ENCODE measurements around the gene MCL1.

MCL1 gene

GRCh38 chr1:150544204-150544603 lies 35.2 kb downstream of the MCL1 start:
- no peak overlapping the region for H4K8ac ChIP-seq (ENCODE audit: low read depth, low read length)
- peaks cover 0 to 7% (median 0%) of the 10 kb centered on the region in 3 experiments for H3K27me3 ChIP-seq (ENCODE audit: control insufficient read depth in 3 of 3, insufficient read depth in 3 of 3, low read depth in 1 of 3, low read length in 3 of 3)
- H3K27ac ChIP-seq (replicated peaks; ENCODE audit: low read length): no peak overlapping the region
- DNase-seq (ENCODE audit: low spot score): no peak
- H3K4me3 ChIP-seq (ENCODE audit: low read length in 2 of 2): no peak overlapping the region
- no peak overlapping the region for H2AFZ ChIP-seq (ENCODE audit: low read length)
- no peak overlapping the region for H2BK5ac ChIP-seq (ENCODE audit: low read length)
- no peaks in the 10 kb centered on the region for H3K36me3 ChIP-seq (replicated peaks in 1 of 2; ENCODE audit: control insufficient read depth in 2 of 2, insufficient read depth in 2 of 2, low read length in 2 of 2)
- peaks cover 5 to 7% of the 10 kb centered on the region in 2 donors for H3K4me1 ChIP-seq (ENCODE audit: control insufficient read depth in 2 of 2, insufficient read depth in 1 of 2, low read depth in 1 of 2, low read length in 2 of 2)
- no peak overlapping the region for H2BK12ac ChIP-seq (ENCODE audit: low read length)
- no peak overlapping the region for H4K91ac ChIP-seq (ENCODE audit: low read depth, low read length, poor library complexity)
- H3K18ac ChIP-seq (ENCODE audit: low read length): no peak overlapping the region
- no peak overlapping the region for H3K23ac ChIP-seq (ENCODE audit: low read depth, low read length, poor library complexity)
- H2AK5ac ChIP-seq (ENCODE audit: low read depth, low read length): no peak overlapping the region
- no peaks in the 10 kb centered on the region for H3K79me1 ChIP-seq (ENCODE audit: low read depth, low read length)
- no peaks in the 10 kb centered on the region for H3K9me3 ChIP-seq (replicated peaks in 1 of 2; ENCODE audit: control insufficient read depth in 2 of 2, insufficient read depth in 1 of 2, low read depth in 1 of 2, low read length in 2 of 2)
- H2BK15ac ChIP-seq (ENCODE audit: low read length): no peak overlapping the region
- no peak overlapping the region for H3K4ac ChIP-seq (ENCODE audit: low read length)
- no peak overlapping the region for H3K4me2 ChIP-seq (ENCODE audit: insufficient read depth, low read length, poor library complexity, severe bottlenecking)
- no CpG with 5 or more reads among the region's 3 CpGs for WGBS, 2 donors (ENCODE audit: extremely low coverage in 2 of 2, insufficient read length in 2 of 2, insufficient replicate concordance in 1 of 2)
- H3K14ac ChIP-seq (ENCODE audit: low read length): no peak overlapping the region
- H2BK120ac ChIP-seq (ENCODE audit: low read depth, low read length): no peak overlapping the region
- no peak overlapping the region for H3K9ac ChIP-seq (ENCODE audit: low read depth, low read length, poor library complexity)

- Histone ChIP-seq H3K4ac (ENCODE audit: low read length) (no peak overlapping the region), H3K9ac (ENCODE audit: low read depth, low read length, poor library complexity) (no peak overlapping the region), H4K8ac (ENCODE audit: low read depth, low read length) (no peak overlapping the region), H3K18ac (ENCODE audit: low read length) (peak overlapping the region; percentile 52), H3K9me3 (replicated peaks in 1 of 2; ENCODE audit: control insufficient read depth in 2 of 2, insufficient read depth in 1 of 2, low read depth in 1 of 2, low read length in 2 of 2) (no peaks in the 10 kb centered on the region), H3K27me3 (ENCODE audit: control insufficient read depth in 3 of 3, insufficient read depth in 3 of 3, low read depth in 1 of 3, low read length in 3 of 3) (peaks cover 0 to 4% (median 0%) of the 10 kb centered on the region in 3 experiments), H2AK5ac (ENCODE audit: low read depth, low read length) (no peak overlapping the region), H3K4me2 (ENCODE audit: insufficient read depth, low read length, poor library complexity, severe bottlenecking) (no peak overlapping the region), H3K23ac (ENCODE audit: low read depth, low read length, poor library complexity) (no peak overlapping the region), H2AFZ (ENCODE audit: low read length) (peak overlapping the region; percentile 66), H2BK12ac (ENCODE audit: low read length) (no peak overlapping the region), H3K36me3 (replicated peaks in 1 of 2; ENCODE audit: control insufficient read depth in 2 of 2, insufficient read depth in 2 of 2, low read length in 2 of 2) (no peaks in the 10 kb centered on the region), H3K79me1 (ENCODE audit: low read depth, low read length) (no peaks in the 10 kb centered on the region), H3K4me1 (ENCODE audit: control insufficient read depth in 2 of 2, insufficient read depth in 1 of 2, low read depth in 1 of 2, low read length in 2 of 2) (peaks cover 5 to 6% of the 10 kb centered on the region in 2 donors), H2BK5ac (ENCODE audit: low read length) (no peak overlapping the region), H2BK120ac (ENCODE audit: low read depth, low read length) (no peak overlapping the region), H2BK15ac (ENCODE audit: low read length) (no peak overlapping the region), H4K91ac (ENCODE audit: low read depth, low read length, poor library complexity) (no peak overlapping the region), H3K27ac (replicated peaks; ENCODE audit: low read length) (no peak overlapping the region), H3K14ac (ENCODE audit: low read length) (no peak overlapping the region), H3K4me3 (ENCODE audit: low read length in 2 of 2) (no peak overlapping the region)
- DNase-seq (ENCODE audit: low spot score): no peak
- WGBS, 2 donors (ENCODE audit: extremely low coverage in 2 of 2, insufficient read length in 2 of 2, insufficient replicate concordance in 1 of 2): no CpG with 5 or more reads among the region's 13 CpGs
These were observed 35.8 kb downstream of the MCL1 start for GRCh38 chr1:150543500-150544143.

- Histone ChIP-seq H3K9ac (ENCODE audit: low read depth, low read length, poor library complexity) (peak overlapping the region; percentile 37), H2AK5ac (ENCODE audit: low read depth, low read length) (peak overlapping the region; percentile 84), H3K14ac (ENCODE audit: low read length) (no peak overlapping the region), H3K4ac (ENCODE audit: low read length) (no peak overlapping the region), H3K4me2 (ENCODE audit: insufficient read depth, low read length, poor library complexity, severe bottlenecking) (no peak overlapping the region), H2BK120ac (ENCODE audit: low read depth, low read length) (no peak overlapping the region), H2BK5ac (ENCODE audit: low read length) (no peak overlapping the region), H3K27me3 (ENCODE audit: control insufficient read depth in 3 of 3, insufficient read depth in 3 of 3, low read depth in 1 of 3, low read length in 3 of 3) (no peaks in the 10 kb centered on the region), H2AFZ (ENCODE audit: low read length) (peak overlapping the region; percentile 72), H2BK12ac (ENCODE audit: low read length) (peak overlapping the region; percentile 84), H3K27ac (replicated peaks; ENCODE audit: low read length) (no peak overlapping the region), H3K9me3 (replicated peaks in 1 of 2; ENCODE audit: control insufficient read depth in 2 of 2, insufficient read depth in 1 of 2, low read depth in 1 of 2, low read length in 2 of 2) (no peaks in the 10 kb centered on the region), H3K23ac (ENCODE audit: low read depth, low read length, poor library complexity) (no peak overlapping the region), H4K91ac (ENCODE audit: low read depth, low read length, poor library complexity) (no peak overlapping the region), H3K79me1 (ENCODE audit: low read depth, low read length) (no peaks in the 10 kb centered on the region), H2BK15ac (ENCODE audit: low read length) (peak overlapping the region; percentile 78), H3K36me3 (replicated peaks in 1 of 2; ENCODE audit: control insufficient read depth in 2 of 2, insufficient read depth in 2 of 2, low read length in 2 of 2) (no peaks in the 10 kb centered on the region), H4K8ac (ENCODE audit: low read depth, low read length) (peak overlapping the region; percentile 43), H3K4me3 (ENCODE audit: low read length in 2 of 2) (no peak overlapping the region), H3K4me1 (ENCODE audit: control insufficient read depth in 2 of 2, insufficient read depth in 1 of 2, low read depth in 1 of 2, low read length in 2 of 2) (peaks cover 3 to 7% of the 10 kb centered on the region in 2 donors), H3K18ac (ENCODE audit: low read length) (peak overlapping the region; percentile 94)
- no peak for DNase-seq (ENCODE audit: low spot score)
- WGBS, 2 donors (ENCODE audit: extremely low coverage in 2 of 2, insufficient read length in 2 of 2, insufficient replicate concordance in 1 of 2): no CpG with 5 or more reads among the region's 17 CpGs
These were observed 41.4 kb downstream of the MCL1 start for GRCh38 chr1:150537732-150538684.

Data from neuronal stem cell (in vitro differentiated cells).